DMS153 (cell line): ENCODE measurements around the gene GTSE1.
A peak's percentile ranks its signal among the peaks of the same experiment; 100 is the strongest.

Experiments used
- DNase-seq: peaks from one replicate; lab custom pipeline; 2025; lab: John Stamatoyannopoulos, UW

GTSE1 gene

GRCh38 chr22:46328797-46329196 lies 32.1 kb downstream of the GTSE1 start:
- DNase-seq: no peak

- DNase-seq: no peak
Measured at GRCh38 chr22:46329616-46330015, 32.9 kb downstream of the GTSE1 start.

GRCh38 chr22:46330426-46330825 lies 33.8 kb downstream of the GTSE1 start:
- DNase-seq: no peak

- DNase-seq: no peak
Measured at GRCh38 chr22:46331496-46331895, 34.8 kb downstream of the GTSE1 start.

- DNase-seq: peak; percentile 46
Measured at GRCh38 chr22:46335201-46336118, 38.8 kb downstream of the GTSE1 start, which contains the start of gene TRMU. TSS of gene TRMU (plus strand) at chr22:46335714. CDS start at chr22:46335765, 51 bp downstream.

- DNase-seq: no peak
Measured at GRCh38 chr22:46336119-46337078, 39.7 kb downstream of the GTSE1 start.

- DNase-seq: no peak
Measured at GRCh38 chr22:46337870-46338269, 41.2 kb downstream of the GTSE1 start.

GRCh38 chr22:46338636-46339035 lies 42.0 kb downstream of the GTSE1 start:
- DNase-seq: no peak

- DNase-seq: no peak
Measured at GRCh38 chr22:46339956-46340355, 43.3 kb downstream of the GTSE1 start.

- no peak for DNase-seq
Measured at GRCh38 chr22:46340676-46341075, 44.0 kb downstream of the GTSE1 start.

- DNase-seq: no peak
Measured at GRCh38 chr22:46346680-46347405, 50.2 kb downstream of the GTSE1 start.

- DNase-seq: no peak
Measured at GRCh38 chr22:46347646-46348045, 51.0 kb downstream of the GTSE1 start.

- DNase-seq: no peak
Measured at GRCh38 chr22:46348099-46348695, 51.5 kb downstream of the GTSE1 start.

- no peak for DNase-seq
Measured at GRCh38 chr22:46349238-46349637, 52.6 kb downstream of the GTSE1 start.

- DNase-seq: no peak
Measured at GRCh38 chr22:46349681-46350080, 53.0 kb downstream of the GTSE1 start.

GRCh38 chr22:46350121-46350520 lies 53.5 kb downstream of the GTSE1 start:
- no peak for DNase-seq

GRCh38 chr22:46350646-46351045 lies 54.0 kb downstream of the GTSE1 start:
- DNase-seq: no peak

GRCh38 chr22:46351131-46351735 lies 54.6 kb downstream of the GTSE1 start:
- no peak for DNase-seq

GRCh38 chr22:46351767-46352166 lies 55.1 kb downstream of the GTSE1 start:
- no peak for DNase-seq

- DNase-seq: no peak
Measured at GRCh38 chr22:46352276-46352675, 55.6 kb downstream of the GTSE1 start.
